HepG2 (cell line): ENCODE results near the gene PIP4K2C. TPM values are rescaled to one million over a fixed set of nuclear protein-coding genes. Genes with fewer than 3 reads are reported as not detected.

Experiments
- EHMT2 ChIP-seq: fragments of 200-600 bp; sonication (generic); IDR thresholded peaks from 2 replicates; pipeline ENCODE4 v1.7.0; 2017; ENCODE audit warnings: antibody characterized with exemption, low read depth, low read length, borderline replicate concordance
- EP300 ChIP-seq, 3 experiments: sonication (generic) in 1 of 3; formaldehyde crosslinking in 1 of 3; IDR thresholded peaks; 2 replicates each; pipeline versions ENCODE4 v1.5.1 to v1.6.1; 2011 to 2020; ENCODE audit warnings: low read depth in 2 of 3, low read length in 2 of 3, borderline replicate concordance in 1 of 3, improper control_type of control experiment in 1 of 3, mild to moderate bottlenecking in 1 of 3, missing genetic modification reagents in 1 of 3, moderate library complexity in 1 of 3
- FOSL2 ChIP-seq: sonication (generic); formaldehyde crosslinking; IDR thresholded peaks from 2 replicates; pipeline ENCODE4 v1.4.0; 2020; ENCODE audit warnings: missing genetic modification reagents
- KLF12 ChIP-seq: sonication (generic); formaldehyde crosslinking; IDR thresholded peaks from 2 replicates; pipeline ENCODE4 v1.4.0; 2020; ENCODE audit warnings: missing genetic modification reagents, borderline replicate concordance
- MLLT10 ChIP-seq: sonication (generic); formaldehyde crosslinking; IDR thresholded peaks from 2 replicates; pipeline ENCODE4 v1.4.0; 2020; ENCODE audit warnings: missing genetic modification reagents
- SKIL ChIP-seq: sonication (generic); formaldehyde crosslinking; IDR thresholded peaks from 2 replicates; pipeline ENCODE4 v1.8.0; 2022; ENCODE audit warnings: missing genetic modification reagents, mild to moderate bottlenecking, moderate library complexity, borderline replicate concordance
- SRSF1 ChIP-seq: fragments of 200-400 bp; formaldehyde crosslinking; optimal IDR thresholded peaks from 2 replicates; pipeline ENCODE3; 2017; ENCODE audit warnings: mild to moderate bottlenecking, low read depth, low read length, moderate library complexity
- SYNCRIP ChIP-seq: fragments of 200-400 bp; formaldehyde crosslinking; IDR thresholded peaks from 2 replicates; pipeline ENCODE4 v1.6.1; 2018; ENCODE audit warnings: mild to moderate bottlenecking, low read depth, low read length; ENCODE audit not compliant: insufficient read depth
- TAF15 ChIP-seq: fragments of 200-400 bp; formaldehyde crosslinking; IDR thresholded peaks from one replicate; pipeline ENCODE4 v1.6.1; 2018; ENCODE audit warnings: mild to moderate bottlenecking, low read depth, low read length; ENCODE audit not compliant: poor library complexity, severe bottlenecking
- ZHX2 ChIP-seq, 2 experiments: sonication (generic) in 1 of 2; formaldehyde crosslinking in 1 of 2; IDR thresholded peaks; 2 replicates each; pipeline versions ENCODE4 v1.6.1 to v1.9.0; 2014 to 2022; ENCODE audit warnings: antibody characterized with exemption in 1 of 2, borderline replicate concordance in 1 of 2, inconsistent platforms in 1 of 2, low read depth in 1 of 2, missing genetic modification reagents in 1 of 2
- ZNF101 ChIP-seq: sonication (generic); formaldehyde crosslinking; IDR thresholded peaks from 2 replicates; pipeline ENCODE4 v1.4.0; 2020; ENCODE audit warnings: mild to moderate bottlenecking, low read depth, missing genetic modification reagents, borderline replicate concordance
- ZNF569 ChIP-seq: sonication (generic); formaldehyde crosslinking; IDR thresholded peaks from 2 replicates; pipeline ENCODE4 v1.5.0; 2020; ENCODE audit warnings: mild to moderate bottlenecking, missing genetic modification reagents, moderate library complexity, borderline replicate concordance
- polyA plus RNA-seq, 8 experiments: library from polyadenylated mRNA; depleted of rRNA in 3 of 8; stranded (reverse) in 7 of 8; unstranded in 1 of 8; fragments of >200 nt; fragmentation: Illumina TruSeq in 4 of 8; extraction: Trizol in 4 of 8; gene quantifications; 2 replicates each; pipeline versions ENCODE4 v1.2.1 to v1.2.3, GENCODE V29; 2011 to 2016; ENCODE audit warnings: low read depth in 4 of 8, missing spikeins in 1 of 8, mixed read lengths in 1 of 8; ENCODE audit not compliant: insufficient read depth in 1 of 8
- total RNA-seq, 5 experiments: library from RNA; depleted of rRNA; stranded (reverse); fragments of >200 nt; fragmentation: Illumina TruSeq; extraction: Trizol; gene quantifications; 2 replicates each; pipeline ENCODE4 v1.2.3, GENCODE V29; 2016; ENCODE audit warnings: low read depth in 1 of 5

The PIP4K2C gene
- total and polyA plus RNA-seq, 2 of the 13 experiments (the other 11 are each of a cell fraction or from before 2014, with no cell fraction given) = 23.3 to 26.4 TPM

GRCh38 chr12:57632958-57633840, 42.2 kb downstream of the PIP4K2C start, which contains the start of gene B4GALNT1 (continued):
- no peak for TF ChIP-seq ZHX2 (IDR thresholded peaks at IDR 0.05; ENCODE audit: low read depth)
- no peak for TF ChIP-seq ZHX2 (CRISPR knock-in tag; IDR thresholded peaks at IDR 0.05; ENCODE audit: borderline replicate concordance)
- TF ChIP-seq KLF12 (CRISPR knock-in tag) = no peak
- no peak for TF ChIP-seq ZNF101
- no peak for TF ChIP-seq MLLT10 (CRISPR knock-in tag)
- TF ChIP-seq SKIL (CRISPR knock-in tag) = no peak
- TF ChIP-seq SYNCRIP = no peak
- TF ChIP-seq FOSL2 = no peak
- TF ChIP-seq SRSF1 = peak; percentile 69
- no peak for TF ChIP-seq EHMT2
- TF ChIP-seq EP300 (IDR thresholded peaks at IDR 0.05; ENCODE audit: low read depth in 2 of 2, low read length in 2 of 2) = no peak; a peak in 1 of 4 replicates
- no peak for TF ChIP-seq EP300 (CRISPR knock-in tag; IDR thresholded peaks at IDR 0.05; ENCODE audit: borderline replicate concordance)
- no peak for TF ChIP-seq TAF15
- no peak for TF ChIP-seq ZNF569 (CRISPR knock-in tag)
